Psoas muscle (tissue), 8 donors: ENCODE measurements around the gene ATP9B. TPM values are rescaled to one million over a fixed set of nuclear protein-coding genes. Genes with fewer than 3 reads are reported as not detected.

Experiments
- ATAC-seq, 4 donors: fragments of 200-7000 bp; cut with Tn5 transposase; one replicate each; pipeline ENCODE4 v1.9.1; 2020; ENCODE audit warnings: moderate library complexity in 3 of 4, mild to moderate bottlenecking in 2 of 4
- DNase-seq, 2 donors: peaks; one replicate each; pipeline ENCODE4 v3.0.0-alpha.2; 2020
- H3K27ac ChIP-seq: fragments of 200-600 bp; one replicate; pipeline ENCODE4 v1.8.0; 2022
- H3K27me3 ChIP-seq, 3 donors: fragments of 200-600 bp in 1 of 3; one replicate each; pipeline versions ENCODE4 v1.6.1 to v1.8.0; 2013 to 2022; ENCODE audit warnings: low read length in 2 of 3, mild to moderate bottlenecking in 2 of 3, moderate library complexity in 1 of 3; ENCODE audit not compliant: insufficient read depth in 3 of 3
- H3K36me3 ChIP-seq, 2 donors: fragments of 200-600 bp in 1 of 2; one replicate each; pipeline versions ENCODE4 v1.6.1 to v1.8.0; 2013 to 2022; ENCODE audit warnings: low read depth in 1 of 2, mild to moderate bottlenecking in 1 of 2, moderate library complexity in 1 of 2; ENCODE audit not compliant: insufficient read depth in 1 of 2
- H3K4me1 ChIP-seq: fragments of 200-600 bp; one replicate; pipeline ENCODE4 v1.8.0; 2022
- H3K4me3 ChIP-seq: fragments of 200-600 bp; one replicate; pipeline ENCODE4 v1.8.0; 2022; ENCODE audit warnings: mild to moderate bottlenecking
- H3K9me3 ChIP-seq: fragments of 200-600 bp; one replicate; pipeline ENCODE4 v1.8.0; 2022
- WGBS, 3 donors: extraction: QIAGEN DNeasy Blood & Tissue Kit; methylation state at CpG; one replicate each; pipeline versions ENCODE4 v1.1.6 to v1.1.7; 2013; 5-methylcytosine and 5-hydroxymethylcytosine counted together
- intact Hi-C, 2 donors: fragments of 100-400 bp; cut with DNase I; formaldehyde crosslinking; loops; one replicate each; pipeline versions ENCODE4 v1.11.0 to v1.14.2; 2022
- polyA plus RNA-seq, 3 donors: library from polyadenylated mRNA; stranded (reverse); fragments of 200-250 nt; gene quantifications; one replicate each; pipeline ENCODE4 v1.2.3, GENCODE V29; 2013
- total RNA-seq, 4 donors: library from RNA; stranded (reverse); fragmentation: NEBNext Ultra II Directional in 2 of 4; extraction: Animal tissue kit (Norgen Biotek cat#: 25700) in 2 of 4; gene quantifications; one replicate each; pipeline versions ENCODE4 v1.2.1 to v1.2.4, GENCODE V29; 2021 to 2023
- TF ChIP-seq, protein P1 (sequence below): fragments of 200-600 bp; IDR thresholded peaks from one replicate; pipeline ENCODE4 v1.8.0; 2022; ENCODE audit warnings: antibody characterized with exemption
- donor health status: healthy with polysubstance abuse.
- donor health status: DM: no; HTN: no; CAD: no; lungs with moderate emphysema.
- donor health status: Bipolar disorder and iron deficiency.
- donor health status: healthy.
- donor health status: DM: yes; HTN: yes; CAD: no.
- donor health status: DM: no; HTN: no; CAD: no.
- donor health status: DM: no; HTN: no; CAD: no.
- donor health status: DM: yes; HTN: yes; CAD: no.

The ATP9B gene
- total and polyA plus RNA-seq, 7 donors, result 5.0 to 22.1 (median 9.8) TPM

DNA sequence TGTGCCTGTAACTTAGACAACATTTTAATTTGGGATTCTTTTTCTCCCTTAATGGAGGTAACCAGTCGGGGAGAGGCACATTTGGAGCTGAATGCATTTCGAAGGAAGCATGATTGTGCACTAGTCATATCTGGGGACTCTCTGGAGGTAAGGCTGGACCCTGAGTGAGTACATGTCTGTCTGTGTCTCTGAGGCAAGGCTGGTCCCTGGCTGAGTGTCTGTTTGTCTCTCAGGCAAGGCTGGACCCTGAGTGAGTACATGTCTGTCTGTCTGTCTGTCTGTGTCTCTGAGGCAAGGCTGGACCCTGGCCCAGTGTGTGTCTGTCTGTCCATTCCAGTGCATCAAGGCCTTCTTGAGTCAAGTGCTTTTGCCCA, 275.0 kb downstream of the ATP9B start:
- no peak overlapping the region for H3K4me3 ChIP-seq
- intact Hi-C loops, result no loop called here
- peaks cover 3 to 81% of the 10 kb centered on the region in 2 donors for H3K36me3 ChIP-seq

DNA sequence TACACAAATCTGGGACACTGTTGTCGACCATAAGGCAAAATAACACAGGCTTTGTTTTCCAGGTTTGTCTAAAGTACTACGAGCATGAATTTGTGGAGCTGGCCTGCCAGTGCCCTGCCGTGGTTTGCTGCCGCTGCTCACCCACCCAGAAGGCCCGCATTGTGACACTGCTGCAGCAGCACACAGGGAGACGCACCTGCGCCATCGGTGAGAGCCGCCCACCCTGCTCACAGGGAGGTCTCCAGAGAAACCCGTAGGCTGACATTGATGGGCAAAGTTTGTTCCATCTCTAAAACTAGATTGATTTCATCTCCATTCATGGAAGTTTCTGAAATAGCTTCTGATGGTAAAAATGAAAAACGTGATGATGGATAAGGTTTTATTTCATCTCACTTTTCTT, 276.2 kb downstream of the ATP9B start:
- H3K27me3 ChIP-seq, result no peaks in the 10 kb centered on the region
- no peak overlapping the region for H3K27ac ChIP-seq
- H3K36me3 ChIP-seq, result peaks cover 3 to 85% of the 10 kb centered on the region in 2 donors
- WGBS, 3 donors, result 95% methylated on average over 11 of the region's 11 CpGs
- no peaks in the 10 kb centered on the region for H3K9me3 ChIP-seq
- ATAC-seq, result no peak
- DNase-seq, result no peak
- H3K4me1 ChIP-seq, result no peaks in the 10 kb centered on the region
- intact Hi-C loops, result no loop called here
- no peak overlapping the region for H3K4me3 ChIP-seq
- TF ChIP-seq, protein P1, sequence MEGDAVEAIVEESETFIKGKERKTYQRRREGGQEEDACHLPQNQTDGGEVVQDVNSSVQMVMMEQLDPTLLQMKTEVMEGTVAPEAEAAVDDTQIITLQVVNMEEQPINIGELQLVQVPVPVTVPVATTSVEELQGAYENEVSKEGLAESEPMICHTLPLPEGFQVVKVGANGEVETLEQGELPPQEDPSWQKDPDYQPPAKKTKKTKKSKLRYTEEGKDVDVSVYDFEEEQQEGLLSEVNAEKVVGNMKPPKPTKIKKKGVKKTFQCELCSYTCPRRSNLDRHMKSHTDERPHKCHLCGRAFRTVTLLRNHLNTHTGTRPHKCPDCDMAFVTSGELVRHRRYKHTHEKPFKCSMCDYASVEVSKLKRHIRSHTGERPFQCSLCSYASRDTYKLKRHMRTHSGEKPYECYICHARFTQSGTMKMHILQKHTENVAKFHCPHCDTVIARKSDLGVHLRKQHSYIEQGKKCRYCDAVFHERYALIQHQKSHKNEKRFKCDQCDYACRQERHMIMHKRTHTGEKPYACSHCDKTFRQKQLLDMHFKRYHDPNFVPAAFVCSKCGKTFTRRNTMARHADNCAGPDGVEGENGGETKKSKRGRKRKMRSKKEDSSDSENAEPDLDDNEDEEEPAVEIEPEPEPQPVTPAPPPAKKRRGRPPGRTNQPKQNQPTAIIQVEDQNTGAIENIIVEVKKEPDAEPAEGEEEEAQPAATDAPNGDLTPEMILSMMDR, result no peak

More for the DNA sequence above, 275.0 kb downstream of the ATP9B start:
- Histone ChIP-seq H3K27ac (no peak overlapping the region), H3K27me3 (no peaks in the 10 kb centered on the region), H3K4me1 (no peaks in the 10 kb centered on the region), H3K9me3 (no peaks in the 10 kb centered on the region)
- ATAC-seq, result no peak
- TF ChIP-seq, protein P1, result no peak
- no peak for DNase-seq
- WGBS, 3 donors, result 88 to 97% (median 93%) methylated on average over 2 of the region's 2 CpGs

DNA sequence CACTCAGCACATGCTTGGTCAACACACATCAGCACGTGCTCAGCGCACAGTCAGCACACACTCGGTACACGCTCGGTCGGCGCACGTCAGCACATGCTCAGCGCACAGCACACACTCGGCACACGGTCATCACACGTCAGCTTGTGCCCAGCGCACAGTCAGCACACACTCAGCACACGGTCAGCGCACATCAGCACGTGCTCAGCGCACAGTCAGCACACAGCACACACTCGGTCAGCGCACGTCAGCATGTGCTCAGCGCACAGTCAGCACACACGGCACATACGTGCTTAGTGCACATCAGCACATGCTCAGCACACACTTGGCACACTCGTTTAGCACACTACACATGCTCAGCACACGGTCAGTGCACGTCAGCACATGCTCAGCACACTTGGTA, 276.8 kb downstream of the ATP9B start:
- H3K36me3 ChIP-seq, result peaks cover 3 to 87% of the 10 kb centered on the region in 2 donors
- H3K27me3 ChIP-seq, result no peaks in the 10 kb centered on the region
- no peak for ATAC-seq
- H3K4me3 ChIP-seq, result no peak overlapping the region
- no peak for DNase-seq
- WGBS, 3 donors, result 93 to 97% (median 96%) methylated on average over 26 of the region's 26 CpGs
- TF ChIP-seq, protein P1, result no peak
- no peaks in the 10 kb centered on the region for H3K4me1 ChIP-seq
- H3K27ac ChIP-seq, result no peak overlapping the region
- intact Hi-C loops, result no loop called here
- no peaks in the 10 kb centered on the region for H3K9me3 ChIP-seq

DNA sequence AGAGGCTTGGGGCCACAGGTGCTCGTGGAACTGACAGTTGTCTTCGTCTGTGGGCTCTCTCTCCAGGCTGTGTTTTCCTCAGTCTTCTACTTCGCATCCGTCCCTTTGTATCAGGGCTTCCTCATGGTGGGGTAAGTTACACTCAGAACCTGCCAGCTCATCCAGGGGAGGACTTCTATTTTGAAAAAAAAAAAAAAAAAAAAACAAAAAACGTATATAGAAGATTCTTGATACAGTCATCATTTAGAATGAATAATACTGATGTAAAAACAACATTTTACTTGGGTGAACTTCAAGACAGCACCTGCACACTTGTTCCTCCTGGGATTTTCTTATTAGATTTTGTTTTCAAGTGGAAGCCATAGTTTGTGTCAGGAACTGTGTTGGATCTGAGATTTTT, 278.9 kb downstream of the ATP9B start:
- DNase-seq (no peak), ATAC-seq (no peak)
- intact Hi-C loops, result no loop called here
- Histone ChIP-seq H3K9me3 (no peaks in the 10 kb centered on the region), H3K27me3 (no peaks in the 10 kb centered on the region), H3K4me1 (no peaks in the 10 kb centered on the region), H3K4me3 (no peak overlapping the region), H3K36me3 (peaks cover 3 to 94% of the 10 kb centered on the region in 2 donors), H3K27ac (no peak overlapping the region)
- TF ChIP-seq, protein P1, result no peak
- WGBS, 3 donors, result 86 to 92% (median 87%) methylated on average over 5 of the region's 5 CpGs

DNA sequence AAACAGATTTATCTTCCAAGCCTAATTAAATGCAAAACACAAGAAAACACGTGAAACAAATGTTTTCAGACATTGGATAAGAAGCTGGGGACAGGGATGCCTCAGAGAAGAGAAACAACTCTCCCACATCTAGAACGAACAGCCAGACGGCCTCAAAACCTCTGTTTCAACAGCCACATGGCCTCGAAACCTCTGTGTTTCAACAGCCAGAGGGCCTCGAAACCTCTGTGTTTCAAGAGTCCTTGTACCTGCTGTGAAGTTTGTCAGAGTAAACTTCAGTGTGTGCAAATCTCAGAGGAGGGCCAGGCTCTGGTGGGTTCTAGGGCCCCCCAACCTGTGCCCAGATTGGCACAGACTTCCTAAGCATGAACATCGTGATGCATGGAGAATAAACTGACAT, 283.2 kb downstream of the ATP9B start:
- DNase-seq (no peak), ATAC-seq (no peak)
- Histone ChIP-seq H3K36me3 (peaks cover 0 to 67% of the 10 kb centered on the region in 2 donors), H3K9me3 (no peaks in the 10 kb centered on the region), H3K27ac (no peak overlapping the region), H3K4me1 (no peaks in the 10 kb centered on the region), H3K4me3 (no peak overlapping the region), H3K27me3 (no peaks in the 10 kb centered on the region)
- 72 to 82% (median 76%) methylated on average over 6 of the region's 6 CpGs for WGBS, 3 donors
- TF ChIP-seq, protein P1, result no peak
- intact Hi-C loops, result no loop called here
